HFF-Myc (cell line): ENCODE data around the gene EFTUD2.

Experiments used
- DNase-seq: peaks from one replicate; pipeline ENCODE4 v3.0.0-alpha.2; 2011; ENCODE audit warnings: low read depth; ENCODE audit errors: extremely low read depth
- H3K4me3 ChIP-seq: replicated peaks from 2 replicates; pipeline ENCODE4 v1.5.1; 2011; ENCODE audit warnings: low read depth, mild to moderate bottlenecking, control low read depth, low read length
- CTCF ChIP-seq: IDR thresholded peaks from 2 replicates; pipeline ENCODE4 v1.5.1; 2012; ENCODE audit warnings: mild to moderate bottlenecking, low read depth, low read length, control low read depth; ENCODE audit errors: missing control alignments

EFTUD2 gene

DNA sequence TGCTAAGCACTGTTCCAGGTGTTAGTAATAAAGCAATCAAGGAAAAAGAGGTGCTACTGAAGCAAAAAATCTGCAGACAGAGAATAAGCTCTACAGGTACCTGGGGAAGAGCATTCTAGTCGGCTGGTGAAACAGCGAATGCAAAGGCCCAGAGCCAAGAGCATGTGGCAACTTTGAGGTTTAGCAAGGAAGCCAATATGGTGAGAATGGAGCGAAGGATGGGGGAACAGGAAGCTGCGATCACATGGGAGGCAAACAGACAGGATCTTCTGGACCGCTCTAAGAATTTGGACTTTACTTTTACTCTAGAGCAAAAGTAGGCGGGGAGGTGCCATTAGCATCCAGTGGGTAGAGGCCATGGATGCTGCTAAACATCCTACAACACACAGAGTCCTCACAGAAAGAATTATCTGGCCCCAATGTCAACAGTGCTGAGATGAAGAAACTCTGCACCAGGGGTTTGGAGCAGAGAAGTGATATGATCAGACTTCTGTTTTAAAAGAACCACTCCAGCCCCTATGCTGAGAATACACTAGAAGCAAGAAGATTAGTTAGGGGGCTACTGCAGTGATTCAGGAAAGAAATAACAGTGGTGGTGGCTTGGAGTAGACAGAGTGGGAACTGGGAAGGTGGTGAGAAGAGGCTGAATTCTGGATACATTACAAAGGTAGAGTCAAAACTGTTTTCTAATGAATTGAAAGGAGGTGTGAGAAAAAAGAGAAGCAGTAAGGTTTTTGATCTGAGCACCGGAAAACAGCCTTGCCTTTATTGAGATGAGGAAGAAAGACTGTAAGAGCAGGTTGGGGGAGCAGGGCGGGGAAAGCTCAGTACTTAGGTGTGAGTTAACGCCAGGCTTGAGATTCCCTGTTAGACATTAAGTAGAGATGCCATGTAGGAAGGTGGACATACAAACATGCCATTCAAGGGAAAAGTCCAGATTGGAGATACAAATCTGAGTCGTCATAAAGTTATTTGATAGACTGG lies 11.0 kb downstream of the EFTUD2 start:
- H3K4me3 ChIP-seq, result no peak overlapping the region
- no peak for DNase-seq
- no peak for TF ChIP-seq CTCF

DNA sequence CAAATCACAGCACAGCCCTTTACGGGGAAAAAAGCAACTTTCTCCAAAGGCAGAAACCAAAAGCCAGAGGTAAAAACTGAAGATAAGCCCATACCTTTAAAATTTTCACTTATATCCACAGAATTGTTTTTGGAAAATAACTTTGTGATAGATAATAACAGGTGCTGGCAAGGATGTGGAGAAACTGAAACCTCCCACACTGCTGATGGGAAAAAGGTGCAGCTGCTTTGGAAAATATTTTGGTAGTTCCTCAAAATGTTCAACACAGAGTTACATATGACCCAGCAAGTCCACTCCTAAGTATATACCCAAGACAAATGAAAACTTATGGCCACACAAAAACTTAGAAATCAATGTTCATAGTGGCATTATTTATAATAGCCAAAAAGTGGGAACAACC lies 12.2 kb downstream of the EFTUD2 start:
- no peak for DNase-seq
- no peak overlapping the region for H3K4me3 ChIP-seq
- no peak for TF ChIP-seq CTCF

GRCh38 chr17:44884941-44885340 lies 14.3 kb downstream of the EFTUD2 start:
- TF ChIP-seq CTCF, result no peak
- H3K4me3 ChIP-seq, result no peak overlapping the region

DNA sequence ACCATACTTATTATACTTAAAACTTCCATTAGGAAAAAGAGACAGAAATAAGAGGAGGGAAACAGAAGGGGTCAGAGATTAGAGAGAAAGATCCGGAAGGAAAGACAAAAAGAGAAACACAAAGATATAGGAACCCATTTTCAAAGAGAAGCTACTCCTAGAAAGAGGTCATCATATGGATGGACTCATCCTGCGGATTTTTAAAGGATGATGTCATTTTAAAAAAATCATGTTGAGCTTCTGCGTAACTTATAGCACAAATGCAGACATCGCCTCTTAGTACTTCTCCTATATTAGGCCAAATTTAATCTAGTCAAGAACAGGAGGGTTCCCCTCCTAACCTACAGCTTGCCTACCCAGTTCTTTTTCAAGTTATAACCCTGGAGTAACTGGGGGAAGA lies 18.1 kb downstream of the EFTUD2 start:
- no peak overlapping the region for H3K4me3 ChIP-seq
- TF ChIP-seq CTCF, result no peak
- DNase-seq, result no peak

More at GRCh38 chr17:44884941-44885340, 14.3 kb downstream of the EFTUD2 start:
- DNase-seq, result no peak

DNA sequence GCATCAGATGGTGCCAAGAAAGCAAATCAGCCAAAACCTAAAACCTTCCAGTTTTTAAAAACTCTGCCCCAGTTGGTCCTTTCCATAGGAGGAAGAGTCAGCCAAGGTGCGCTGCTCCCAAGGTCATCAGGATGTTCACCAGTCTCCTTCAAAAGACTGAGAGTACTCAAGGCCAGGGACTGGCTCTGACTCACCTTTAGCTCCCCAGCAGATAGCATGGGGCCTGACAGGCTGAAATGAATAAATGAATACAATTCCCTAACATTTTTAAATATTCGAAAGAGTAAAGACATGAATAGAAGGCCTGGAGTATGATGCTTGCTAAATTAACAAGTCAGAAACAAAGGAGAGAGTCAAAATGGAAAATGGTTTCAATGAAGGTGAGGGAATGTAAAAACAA lies 19.2 kb downstream of the EFTUD2 start:
- H3K4me3 ChIP-seq, result no peak overlapping the region
- DNase-seq, result no peak
- TF ChIP-seq CTCF, result no peak

- no peak for TF ChIP-seq CTCF
- no peak for DNase-seq
- no peak overlapping the region for H3K4me3 ChIP-seq
These were observed 19.9 kb downstream of the EFTUD2 start for GRCh38 chr17:44879376-44879775.
